Lower leg skin (tissue), 3 donors: ENCODE data around the gene CENPX.

Source experiments
- POLR2A ChIP-seq, 2 donors: fragments of 450-650 bp; IDR thresholded peaks; one replicate each; pipeline ENCODE4 v1.6.1; 2016 to 2017; ENCODE audit warnings: antibody characterized with exemption in 2 of 2, mild to moderate bottlenecking in 1 of 2, moderate library complexity in 1 of 2
- TF ChIP-seq, protein P1 (sequence below), 3 donors: fragments of 450-650 bp; IDR thresholded peaks; one replicate each; pipeline ENCODE4 v1.5.1; 2016; ENCODE audit warnings: antibody characterized with exemption in 3 of 3, mild to moderate bottlenecking in 3 of 3, moderate library complexity in 2 of 3

DNA sequence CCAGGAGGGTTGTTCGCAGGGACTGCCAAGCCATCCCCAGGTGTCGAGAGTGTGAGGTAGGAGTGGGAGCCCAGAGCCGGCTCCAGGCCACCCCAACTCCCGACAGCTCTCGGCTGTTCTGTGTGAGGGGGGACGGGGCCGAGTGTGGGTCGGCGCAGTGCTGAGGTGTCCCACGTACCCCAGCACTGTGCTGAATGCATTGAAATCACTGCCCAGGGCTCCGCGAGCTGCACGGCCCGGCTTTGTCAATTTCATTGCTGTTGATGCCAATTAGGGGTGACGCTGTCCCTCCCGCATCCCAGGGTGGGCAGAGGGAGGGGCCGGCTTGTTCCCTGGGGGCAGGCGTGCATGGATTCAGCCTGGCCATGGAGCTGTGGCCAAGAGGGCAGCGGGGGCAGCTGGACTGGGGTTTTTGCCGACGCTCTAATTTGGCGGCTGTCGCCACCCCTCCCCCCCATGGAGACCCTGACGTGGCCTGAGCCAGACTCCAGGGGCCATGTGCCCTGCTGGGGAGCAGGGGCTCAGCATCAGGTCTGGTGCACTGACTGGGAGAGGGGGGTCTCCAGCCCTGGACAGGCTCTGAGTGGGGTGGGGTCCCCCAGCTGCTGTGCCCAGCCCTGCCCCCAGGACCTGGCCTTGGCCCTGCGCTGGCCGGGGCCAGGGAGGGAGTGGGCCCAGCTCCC lies 14.3 kb downstream of the CENPX start:
- TF ChIP-seq, protein P1, sequence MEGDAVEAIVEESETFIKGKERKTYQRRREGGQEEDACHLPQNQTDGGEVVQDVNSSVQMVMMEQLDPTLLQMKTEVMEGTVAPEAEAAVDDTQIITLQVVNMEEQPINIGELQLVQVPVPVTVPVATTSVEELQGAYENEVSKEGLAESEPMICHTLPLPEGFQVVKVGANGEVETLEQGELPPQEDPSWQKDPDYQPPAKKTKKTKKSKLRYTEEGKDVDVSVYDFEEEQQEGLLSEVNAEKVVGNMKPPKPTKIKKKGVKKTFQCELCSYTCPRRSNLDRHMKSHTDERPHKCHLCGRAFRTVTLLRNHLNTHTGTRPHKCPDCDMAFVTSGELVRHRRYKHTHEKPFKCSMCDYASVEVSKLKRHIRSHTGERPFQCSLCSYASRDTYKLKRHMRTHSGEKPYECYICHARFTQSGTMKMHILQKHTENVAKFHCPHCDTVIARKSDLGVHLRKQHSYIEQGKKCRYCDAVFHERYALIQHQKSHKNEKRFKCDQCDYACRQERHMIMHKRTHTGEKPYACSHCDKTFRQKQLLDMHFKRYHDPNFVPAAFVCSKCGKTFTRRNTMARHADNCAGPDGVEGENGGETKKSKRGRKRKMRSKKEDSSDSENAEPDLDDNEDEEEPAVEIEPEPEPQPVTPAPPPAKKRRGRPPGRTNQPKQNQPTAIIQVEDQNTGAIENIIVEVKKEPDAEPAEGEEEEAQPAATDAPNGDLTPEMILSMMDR (IDR thresholded peaks at IDR 0.05) = no peak
- no peak for TF ChIP-seq POLR2A (IDR thresholded peaks at IDR 0.05)
